Measurements from ENCODE around the gene OXTR. TPM values are rescaled to one million over a fixed set of nuclear protein-coding genes. Genes with fewer than 3 reads are reported as not detected.

Gene OXTR
- total RNA-seq, 4 donors from 2014 or later: 0.20 TPM; not detected in 3

- in situ Hi-C loops (cut with MboI; ENCODE audit: low sequenced_read_pairs in 4 of 4): no loop called here
- TF ChIP-seq POLR2A (IDR thresholded peaks at IDR 0.05): no peak
- TF ChIP-seq, protein P1, sequence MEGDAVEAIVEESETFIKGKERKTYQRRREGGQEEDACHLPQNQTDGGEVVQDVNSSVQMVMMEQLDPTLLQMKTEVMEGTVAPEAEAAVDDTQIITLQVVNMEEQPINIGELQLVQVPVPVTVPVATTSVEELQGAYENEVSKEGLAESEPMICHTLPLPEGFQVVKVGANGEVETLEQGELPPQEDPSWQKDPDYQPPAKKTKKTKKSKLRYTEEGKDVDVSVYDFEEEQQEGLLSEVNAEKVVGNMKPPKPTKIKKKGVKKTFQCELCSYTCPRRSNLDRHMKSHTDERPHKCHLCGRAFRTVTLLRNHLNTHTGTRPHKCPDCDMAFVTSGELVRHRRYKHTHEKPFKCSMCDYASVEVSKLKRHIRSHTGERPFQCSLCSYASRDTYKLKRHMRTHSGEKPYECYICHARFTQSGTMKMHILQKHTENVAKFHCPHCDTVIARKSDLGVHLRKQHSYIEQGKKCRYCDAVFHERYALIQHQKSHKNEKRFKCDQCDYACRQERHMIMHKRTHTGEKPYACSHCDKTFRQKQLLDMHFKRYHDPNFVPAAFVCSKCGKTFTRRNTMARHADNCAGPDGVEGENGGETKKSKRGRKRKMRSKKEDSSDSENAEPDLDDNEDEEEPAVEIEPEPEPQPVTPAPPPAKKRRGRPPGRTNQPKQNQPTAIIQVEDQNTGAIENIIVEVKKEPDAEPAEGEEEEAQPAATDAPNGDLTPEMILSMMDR (IDR thresholded peaks at IDR 0.05 in 4 of 5, conservative IDR thresholded peaks at IDR 0.05 in 1 of 5): no peak
Measured at GRCh38 chr3:8705575-8705974, 63.8 kb downstream of the OXTR start.

GRCh38 chr3:8702560-8702959 is 66.9 kb downstream of the OXTR start:
- in situ Hi-C loops (cut with MboI; ENCODE audit: low sequenced_read_pairs in 4 of 4) (no loop called here), intact Hi-C loops (cut with DNase I; ENCODE audit: low total_unique reads) (no loop called here)
- no peak overlapping the region for H3K4me3 ChIP-seq
- no peaks in the 10 kb centered on the region for H3K9me3 ChIP-seq
- TF ChIP-seq, protein P1 (IDR thresholded peaks at IDR 0.05 in 4 of 5, conservative IDR thresholded peaks at IDR 0.05 in 1 of 5): no peak
- no peak for TF ChIP-seq POLR2A (IDR thresholded peaks at IDR 0.05)
- H3K36me3 ChIP-seq: no peaks in the 10 kb centered on the region
- no peaks in the 10 kb centered on the region for H3K4me1 ChIP-seq
- no peak overlapping the region for H3K27ac ChIP-seq
- H3K27me3 ChIP-seq: no peaks in the 10 kb centered on the region
- DNase-seq: no peak
- no peak for ATAC-seq

More at GRCh38 chr3:8705575-8705974, 63.8 kb downstream of the OXTR start:
- Histone ChIP-seq H3K9me3 (no peaks in the 10 kb centered on the region), H3K4me3 (no peak overlapping the region), H3K4me1 (no peaks in the 10 kb centered on the region), H3K36me3 (no peaks in the 10 kb centered on the region), H3K27ac (no peak overlapping the region), H3K27me3 (no peaks in the 10 kb centered on the region)
- no peak for ATAC-seq
- intact Hi-C loops (cut with DNase I; ENCODE audit: low total_unique reads): no loop called here
- no peak for DNase-seq

Other genes starting within 250 kb of the OXTR start
- gene SSUH2, start 124.8 kb downstream of the OXTR start, total RNA-seq: under 1 TPM in 2 of 4 donors, not detected in 2; 0.15 to 0.33 TPM
- 10 to 100 TPM; 12.0 to 19.7 (median 14.3) TPM for gene CAV3, start 35.8 kb downstream of the OXTR start, total RNA-seq
- gene RAD18, start 193.9 kb upstream of the OXTR start, total RNA-seq: 1 to 10 TPM; 1.8 to 5.8 (median 2.3) TPM

Data from gastrocnemius medialis (tissue), 4 donors.